Heart left ventricle (tissue), 16 donors: ENCODE measurements around the gene SORT1. TPM values are rescaled to one million over a fixed set of nuclear protein-coding genes. Genes with fewer than 3 reads are reported as not detected.
"Not testable (repeated sequence)": the region's sequence is repeated elsewhere in the genome, so short reads cannot be mapped to it uniquely, and the experiment has no call there.

Experiments used
- ATAC-seq, 4 donors: fragments of 200-7000 bp; cut with Tn5 transposase; one replicate each; pipeline ENCODE4 v1.9.1; 2020 to 2022; ENCODE audit warnings: moderate library complexity in 4 of 4, mild to moderate bottlenecking in 3 of 4, moderate number of reproducible peaks in 1 of 4
- DNase-seq, 5 donors: peaks; one replicate each; pipeline ENCODE4 v3.0.0-alpha.2; 2020
- H3K27ac ChIP-seq, 12 donors: fragments of 200-600 bp; sonication (generic) in 4 of 12; one replicate each; pipeline versions ENCODE4 v1.5.0 to v1.8.0; 2016 to 2022; ENCODE audit warnings: mild to moderate bottlenecking in 2 of 12
- H3K27me3 ChIP-seq, 9 donors: fragments of 200-600 bp; sonication (generic) in 2 of 9; one replicate each; pipeline versions ENCODE4 v1.5.1 to v1.8.0; 2016 to 2022; ENCODE audit warnings: mild to moderate bottlenecking in 3 of 9
- H3K36me3 ChIP-seq, 9 donors: fragments of 200-600 bp; sonication (generic) in 2 of 9; one replicate each; pipeline versions ENCODE4 v1.5.0 to v1.8.0; 2018 to 2022; ENCODE audit warnings: mild to moderate bottlenecking in 2 of 9
- H3K4me1 ChIP-seq, 12 donors: fragments of 200-600 bp; sonication (generic) in 4 of 12; one replicate each; pipeline versions ENCODE4 v1.5.0 to v1.8.0; 2016 to 2022; ENCODE audit warnings: mild to moderate bottlenecking in 3 of 12
- H3K4me3 ChIP-seq, 12 donors: fragments of 200-600 bp; sonication (generic) in 4 of 12; one replicate each; pipeline versions ENCODE4 v1.5.0 to v1.8.0; 2017 to 2022; ENCODE audit warnings: mild to moderate bottlenecking in 9 of 12, moderate library complexity in 4 of 12
- H3K9me3 ChIP-seq, 12 donors: fragments of 200-600 bp; sonication (generic) in 4 of 12; one replicate each; pipeline versions ENCODE4 v1.5.0 to v1.8.0; 2016 to 2022; ENCODE audit warnings: mild to moderate bottlenecking in 1 of 12
- CTCF ChIP-seq, 12 donors: fragments of 200-600 bp; sonication (generic) in 4 of 12; IDR thresholded peaks; one replicate each; pipeline versions ENCODE4 v1.5.0 to v1.8.0; 2018 to 2022; ENCODE audit warnings: antibody characterized with exemption in 12 of 12, mild to moderate bottlenecking in 5 of 12
- POLR2A ChIP-seq, 2 donors: fragments of 450-650 bp; IDR thresholded peaks; one replicate each; pipeline ENCODE4 v1.6.1; 2017; ENCODE audit warnings: antibody characterized with exemption in 2 of 2, mild to moderate bottlenecking in 2 of 2, moderate library complexity in 2 of 2
- whole genome bisulfite sequencing, 4 donors: extraction: QIAGEN DNeasy Blood & Tissue Kit in 2 of 4; methylation state at CpG; one replicate each; pipeline versions ENCODE4 v1.1.5 to v1.1.7; 2013 to 2018; 5-methylcytosine and 5-hydroxymethylcytosine counted together
- intact Hi-C, 10 donors: fragments of 100-400 bp; cut with DNase I; formaldehyde crosslinking; loops; one replicate each; pipeline versions ENCODE4 v1.11.1 to v1.14.2; 2022
- polyA plus RNA-seq, 2 donors: library from polyadenylated mRNA; stranded (reverse); fragments of 200-250 nt; gene quantifications; one replicate each; pipeline ENCODE4 v1.2.3, GENCODE V29; 2013
- total RNA-seq, 9 donors: library from RNA; depleted of rRNA in 2 of 9; stranded (reverse); fragments of >200 nt in 2 of 9; fragmentation: NEBNext Ultra II Directional in 3 of 9; extraction: Animal tissue kit (Norgen Biotek cat#: 25700) in 3 of 9; gene quantifications; one replicate each; pipeline versions ENCODE4 v1.1.0 to v1.2.4, GENCODE V29; 2016 to 2023
- donor health status: ischemic (EF 13 %, LVEDD 7.1; RV severe dilation, severe dysfunction).
- donor health status: healthy with polysubstance abuse.
- donor health status: DM: no; HTN: yes; CAD: no.
- donor health status: DM: no; HTN: no; CAD: no.
- donor health status: ischemic (EF 25% LVEDD 6.9; RV normal size, moderate dysfunction).
- donor health status: ischemic (EF 25% LVEDD 5.7; RV mildly dilated, moderate dysfunction).
- donor health status: healthy.
- donor health status: DM: yes; HTN: yes; CAD: no.
- donor health status: ischemic (EF 35%, LVEDD 5.7; RV mildly dilated, moderate dysfunction).
- donor health status: nonischemic (EF 11% LVEDD 7.7; RV severe dilation, severe dysfunction).
- donor health status: DM: yes; HTN: yes; CAD: no.
- donor health status: PGD.
- donor health status: ischemic (EF 29% LVEDD 5.4; RV normal size, mild dysfunction).
- donor health status: nonischemic (EF 23%, LVEDD 6.1; RV moderate dilation, normal function).

SORT1 gene
- total and polyA plus RNA-seq, 11 donors: 36.9 to 346 (median 145) TPM

DNA sequence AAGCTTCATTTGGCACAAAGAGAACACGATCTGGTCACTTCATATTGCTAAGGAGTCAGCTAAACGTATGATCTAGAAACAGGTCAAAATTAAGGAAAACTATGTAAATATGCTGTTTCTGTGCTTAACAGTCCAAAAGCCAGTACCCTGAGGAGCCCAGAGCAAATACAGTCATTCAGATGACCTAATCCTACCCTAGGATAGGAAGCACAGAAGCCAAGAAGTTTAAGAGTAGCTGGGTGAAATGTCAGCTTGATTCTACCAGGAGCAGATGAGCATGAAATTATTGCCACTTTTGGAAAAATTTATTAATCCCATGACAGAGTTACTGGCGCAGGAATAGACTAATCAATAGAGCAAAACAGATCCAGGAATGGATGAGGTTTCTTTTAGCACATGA is 18.3 kb downstream of the SORT1 start:
- 69 to 86% (median 76%) methylated on average over 3 of the region's 3 CpGs for WGBS, 4 donors
- DNase-seq (no peak), ATAC-seq (peak in 2 of 4 donors; percentile 42 to 61)
- H3K4me1 ChIP-seq: peaks cover 0 to 59% (median 35%) of the 10 kb centered on the region in 12 donors
- H3K9me3 ChIP-seq: peaks cover 0 to under 1% (median 0%) of the 10 kb centered on the region in 12 donors
- H3K4me3 ChIP-seq: no peak overlapping the region
- intact Hi-C loops: no loop called here
- H3K36me3 ChIP-seq: no peaks in the 10 kb centered on the region
- H3K27me3 ChIP-seq: no peaks in the 10 kb centered on the region
- H3K27ac ChIP-seq: peak overlapping the region in 8 of 12 donors; percentile 7 to 95 (median 48)
- no peak for TF ChIP-seq POLR2A (IDR thresholded peaks at IDR 0.05)
- no peak for TF ChIP-seq CTCF (IDR thresholded peaks at IDR 0.05)

GRCh38 chr1:109377698-109378097 is 20.0 kb downstream of the SORT1 start:
- no peak overlapping the region for H3K4me3 ChIP-seq
- intact Hi-C loops: no loop called here
- no peak for TF ChIP-seq POLR2A (IDR thresholded peaks at IDR 0.05)
- TF ChIP-seq CTCF (IDR thresholded peaks at IDR 0.05): no peak
- no peaks in the 10 kb centered on the region for H3K9me3 ChIP-seq
- H3K4me1 ChIP-seq: peaks cover 0 to 55% (median 32%) of the 10 kb centered on the region in 12 donors
- no peak overlapping the region for H3K27ac ChIP-seq
- DNase-seq (no peak), ATAC-seq (no peak)
- no peaks in the 10 kb centered on the region for H3K27me3 ChIP-seq
- WGBS, 4 donors: 89 to 99% (median 97%) methylated on average over 4 of the region's 4 CpGs
- H3K36me3 ChIP-seq: no peaks in the 10 kb centered on the region

- DNase-seq, ATAC-seq, H3K9me3 ChIP-seq, intact Hi-C loops, H3K36me3 ChIP-seq, H3K27me3 ChIP-seq, H3K4me3 ChIP-seq: not testable (repeated sequence)
- Histone ChIP-seq H3K27ac (peak overlapping the region in 4 of 12 donors; percentile 56 to 83 (median 77)), H3K4me1 (peaks cover 0 to 58% (median 33%) of the 10 kb centered on the region in 12 donors)
- WGBS, 4 donors: 86 to 97% (median 96%) methylated on average over 2 of the region's 2 CpGs
These were observed 24.0 kb downstream of the SORT1 start for GRCh38 chr1:109373696-109374095.

DNA sequence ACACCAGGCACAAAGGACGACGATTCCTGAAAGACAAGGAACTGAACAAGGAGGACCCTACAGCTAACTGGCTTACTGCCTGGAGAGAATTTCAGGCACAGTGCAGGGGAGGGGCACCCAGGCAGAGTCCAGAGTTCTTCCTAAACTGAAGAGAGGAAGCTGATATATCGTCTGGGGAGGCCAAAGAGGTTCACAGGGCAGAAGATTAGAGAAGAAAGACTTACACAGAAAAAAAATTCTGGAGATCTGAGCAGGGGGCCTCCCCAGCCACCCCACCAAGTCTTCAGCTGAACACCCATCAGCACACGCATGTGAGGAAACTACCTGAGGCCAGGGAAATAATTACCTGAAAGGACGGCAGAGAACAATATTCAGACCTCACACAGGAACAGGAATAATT is 24.6 kb downstream of the SORT1 start:
- ATAC-seq: no peak
- peaks cover 0 to 60% (median 32%) of the 10 kb centered on the region in 12 donors for H3K4me1 ChIP-seq
- no peak for TF ChIP-seq CTCF (IDR thresholded peaks at IDR 0.05)
- TF ChIP-seq POLR2A (IDR thresholded peaks at IDR 0.05): no peak

GRCh38 chr1:109372281-109372680 is 25.4 kb downstream of the SORT1 start:
- Histone ChIP-seq H3K27ac (peak overlapping the region in 11 of 12 donors; percentile 48 to 86 (median 75)), H3K36me3 (peaks cover 0 to 14% (median 4%) of the 10 kb centered on the region in 9 donors), H3K4me1 (peaks cover 0 to 60% (median 29%) of the 10 kb centered on the region in 12 donors), H3K9me3 (no peaks in the 10 kb centered on the region), H3K27me3 (no peaks in the 10 kb centered on the region), H3K4me3 (no peak overlapping the region)
- WGBS, 4 donors: 94 to 97% (median 96%) methylated on average over 6 of the region's 6 CpGs
- no peak for DNase-seq
- no peak for ATAC-seq
- intact Hi-C loops: no loop called here
- TF ChIP-seq CTCF (IDR thresholded peaks at IDR 0.05) (no peak), POLR2A (IDR thresholded peaks at IDR 0.05) (no peak)

More for the DNA sequence above, 24.6 kb downstream of the SORT1 start:
- H3K27ac ChIP-seq: peak overlapping the region in 9 of 12 donors; percentile 11 to 83 (median 56)
- H3K36me3 ChIP-seq: peaks cover 0 to 5% (median 0%) of the 10 kb centered on the region in 9 donors
- DNase-seq: no peak
- no peak overlapping the region for H3K4me3 ChIP-seq
- no peaks in the 10 kb centered on the region for H3K27me3 ChIP-seq
- 39 to 47% (median 40%) methylated on average over 5 of the region's 5 CpGs for WGBS, 4 donors
- no peaks in the 10 kb centered on the region for H3K9me3 ChIP-seq
- intact Hi-C loops: no loop called here
